HG03280 (cell line): ENCODE data around the gene HOXA7.

Source experiments
- ATAC-seq: cut with Tn5 transposase; IDR thresholded peaks from one replicate; pipeline ENCODE4 v1.9.1; 2021; ENCODE audit warnings: mild to moderate bottlenecking, moderate library complexity; ENCODE audit not compliant: unreplicated experiment

Gene HOXA7

GRCh38 chr7:27171637-27172314 is 15.3 kb upstream of the HOXA7 start:
- ATAC-seq: no peak

GRCh38 chr7:27171325-27171636 is 14.8 kb upstream of the HOXA7 start:
- no peak for ATAC-seq

- ATAC-seq: no peak
Observed at GRCh38 chr7:27170426-27171324, 14.2 kb upstream of the HOXA7 start.

- no peak for ATAC-seq
Observed at GRCh38 chr7:27169658-27170425, 13.4 kb upstream of the HOXA7 start.

GRCh38 chr7:27168265-27168947 is 11.9 kb upstream of the HOXA7 start:
- ATAC-seq: no peak

- ATAC-seq: no peak
Observed at GRCh38 chr7:27167916-27168264, 11.4 kb upstream of the HOXA7 start.

GRCh38 chr7:27166531-27167505 is 10.3 kb upstream of the HOXA7 start:
- ATAC-seq: no peak

- no peak for ATAC-seq
Observed at GRCh38 chr7:27165996-27166530, 9.6 kb upstream of the HOXA7 start.

- no peak for ATAC-seq
Observed at GRCh38 chr7:27165089-27165995, 8.9 kb upstream of the HOXA7 start, which contains the start of gene HOXA9. TSS of gene HOXA9 (minus strand) at chr7:27165537. CDS start at chr7:27165457, 80 bp downstream.

- ATAC-seq: no peak
Observed at GRCh38 chr7:27164367-27165088, 8.1 kb upstream of the HOXA7 start.

- ATAC-seq: no peak
Observed at GRCh38 chr7:27164045-27164366, 7.5 kb upstream of the HOXA7 start.

GRCh38 chr7:27163288-27164044 is 7.0 kb upstream of the HOXA7 start:
- no peak for ATAC-seq

- ATAC-seq: no peak
Observed at GRCh38 chr7:27162561-27163287, 6.2 kb upstream of the HOXA7 start.

- ATAC-seq: no peak
Observed at GRCh38 chr7:27161721-27162560, 5.5 kb upstream of the HOXA7 start.

GRCh38 chr7:27161214-27161720 is 4.8 kb upstream of the HOXA7 start:
- no peak for ATAC-seq
